Activated T-cell treated with anti-CD3 and anti-CD28 coated beads, Interleukin-2, amount 50 U/mL, for 72 hours (primary cell): ENCODE measurements around the gene COL6A1. TPM values are rescaled to one million over a fixed set of nuclear protein-coding genes. Genes with fewer than 3 reads are reported as not detected.

ENCODE experiments used
- ATAC-seq, 2 donors: fragments of 150-1000 bp; cut with Tn5 transposase; replicated peaks in 1 of 2; 2 replicates each; pipeline ENCODE4 v1.10.0; 2021; ENCODE audit warnings: moderate library complexity in 2 of 2, mild to moderate bottlenecking in 1 of 2
- DNase-seq, 2 donors: peaks; one replicate each; pipeline ENCODE4 v3.0.0; 2021 to 2022; ENCODE audit warnings: mixed read lengths in 1 of 2
- H3K27ac Mint-ChIP-seq: one replicate; pipeline ENCODE4 v1.8.0; 2022; ENCODE audit warnings: mild to moderate bottlenecking, moderate library complexity, mixed read lengths
- H3K27me3 Mint-ChIP-seq: one replicate; pipeline ENCODE4 v1.8.0; 2022; ENCODE audit warnings: low read depth, mixed read lengths
- H3K36me3 Mint-ChIP-seq, 2 donors: one replicate each; pipeline ENCODE4 v1.8.0; 2022; ENCODE audit warnings: mixed read lengths in 2 of 2, mild to moderate bottlenecking in 1 of 2; ENCODE audit not compliant: insufficient read depth in 2 of 2
- H3K4me1 Mint-ChIP-seq: one replicate; pipeline ENCODE4 v1.8.0; 2022; ENCODE audit warnings: low read depth, mixed read lengths
- H3K4me3 Mint-ChIP-seq, 2 donors: one replicate each; pipeline ENCODE4 v1.8.0; 2022; ENCODE audit warnings: mild to moderate bottlenecking in 2 of 2, mixed read lengths in 2 of 2, moderate library complexity in 2 of 2
- H3K9me3 Mint-ChIP-seq, 2 donors: one replicate each; pipeline ENCODE4 v1.8.0; 2022; ENCODE audit warnings: mixed read lengths in 2 of 2
- total RNA-seq, 2 donors: library from RNA; stranded (reverse); gene quantifications; one replicate each; pipeline ENCODE4 v1.2.3, GENCODE V29; 2022

Gene COL6A1
- total RNA-seq, 2 donors from 2014 or later = 1.7 to 2.8 TPM

GRCh38 chr21:46048926-46049889, 67.6 kb downstream of the COL6A1 start:
- Mint-ChIP-seq H3K9me3 (no peaks in the 10 kb centered on the region), H3K36me3 (no peaks in the 10 kb centered on the region)
- ATAC-seq = no peak

GRCh38 chr21:46049890-46050667, 68.5 kb downstream of the COL6A1 start:
- peaks cover 6% of the 10 kb centered on the region for H3K27me3 Mint-ChIP-seq
- peaks cover 14% of the 10 kb centered on the region for H3K4me1 Mint-ChIP-seq
- no peak overlapping the region for H3K4me3 Mint-ChIP-seq
- H3K9me3 Mint-ChIP-seq = no peaks in the 10 kb centered on the region
- no peak for ATAC-seq
- H3K36me3 Mint-ChIP-seq = no peaks in the 10 kb centered on the region
- H3K27ac Mint-ChIP-seq = no peak overlapping the region
- no peak for DNase-seq

More at GRCh38 chr21:46048926-46049889, 67.6 kb downstream of the COL6A1 start:
- Mint-ChIP-seq H3K27ac (no peak overlapping the region), H3K4me3 (no peak overlapping the region), H3K4me1 (peaks cover 14% of the 10 kb centered on the region), H3K27me3 (peaks cover 6% of the 10 kb centered on the region)
- no peak for DNase-seq

GRCh38 chr21:46050668-46051378, 69.3 kb downstream of the COL6A1 start:
- H3K9me3 Mint-ChIP-seq = no peaks in the 10 kb centered on the region
- DNase-seq (no peak), ATAC-seq (no peak)
- H3K4me3 Mint-ChIP-seq = no peak overlapping the region
- no peaks in the 10 kb centered on the region for H3K36me3 Mint-ChIP-seq
- H3K27ac Mint-ChIP-seq = no peak overlapping the region
- H3K27me3 Mint-ChIP-seq = peaks cover 6% of the 10 kb centered on the region
- peaks cover 14% of the 10 kb centered on the region for H3K4me1 Mint-ChIP-seq

- Mint-ChIP-seq H3K27me3 (peaks cover 6% of the 10 kb centered on the region), H3K4me1 (peaks cover 14% of the 10 kb centered on the region), H3K27ac (no peak overlapping the region), H3K4me3 (no peak overlapping the region), H3K36me3 (no peaks in the 10 kb centered on the region), H3K9me3 (no peaks in the 10 kb centered on the region)
- no peak for DNase-seq
- ATAC-seq = no peak
Observed at GRCh38 chr21:46051379-46051770, 69.8 kb downstream of the COL6A1 start.

- peaks cover 6% of the 10 kb centered on the region for H3K27me3 Mint-ChIP-seq
- DNase-seq (no peak), ATAC-seq (no peak)
- peaks cover 15% of the 10 kb centered on the region for H3K4me1 Mint-ChIP-seq
- no peak overlapping the region for H3K27ac Mint-ChIP-seq
- no peaks in the 10 kb centered on the region for H3K36me3 Mint-ChIP-seq
- H3K9me3 Mint-ChIP-seq = no peaks in the 10 kb centered on the region
- no peak overlapping the region for H3K4me3 Mint-ChIP-seq
Observed at GRCh38 chr21:46051821-46052675, 70.5 kb downstream of the COL6A1 start.

GRCh38 chr21:46052703-46053651, 71.4 kb downstream of the COL6A1 start:
- H3K27ac Mint-ChIP-seq = peak overlapping the region; percentile 54
- ATAC-seq (peak; percentile 74 to 80), DNase-seq (peak; percentile 38 to 64)
- peaks cover 12% of the 10 kb centered on the region for H3K27me3 Mint-ChIP-seq
- H3K4me3 Mint-ChIP-seq = no peak overlapping the region
- H3K36me3 Mint-ChIP-seq = no peaks in the 10 kb centered on the region
- peaks cover 25% of the 10 kb centered on the region for H3K4me1 Mint-ChIP-seq
- no peaks in the 10 kb centered on the region for H3K9me3 Mint-ChIP-seq

- DNase-seq = no peak
- peak overlapping the region in 1 of 2 donors; percentile 29 for H3K4me3 Mint-ChIP-seq
- peaks cover 21% of the 10 kb centered on the region for H3K27me3 Mint-ChIP-seq
- peaks cover 33% of the 10 kb centered on the region for H3K4me1 Mint-ChIP-seq
- H3K9me3 Mint-ChIP-seq = peaks cover 4 to 6% of the 10 kb centered on the region in 2 donors
- H3K27ac Mint-ChIP-seq = no peak overlapping the region
- ATAC-seq = no peak
- H3K36me3 Mint-ChIP-seq = peaks cover 0 to 4% of the 10 kb centered on the region in 2 donors
Observed at GRCh38 chr21:46054031-46054430, 72.5 kb downstream of the COL6A1 start.

GRCh38 chr21:46054451-46054881, 72.9 kb downstream of the COL6A1 start:
- ATAC-seq = no peak
- DNase-seq = no peak
- no peak overlapping the region for H3K27ac Mint-ChIP-seq
- peaks cover 6 to 8% of the 10 kb centered on the region in 2 donors for H3K9me3 Mint-ChIP-seq
- no peak overlapping the region for H3K4me3 Mint-ChIP-seq
- H3K27me3 Mint-ChIP-seq = peaks cover 26% of the 10 kb centered on the region
- peaks cover 36% of the 10 kb centered on the region for H3K4me1 Mint-ChIP-seq
- peaks cover 0 to 4% of the 10 kb centered on the region in 2 donors for H3K36me3 Mint-ChIP-seq

Other genes starting within 250 kb of the COL6A1 start
- gene COL6A2, start 116.3 kb downstream of the COL6A1 start, total RNA-seq = 10 to 100 TPM; 10.8 to 11.3 TPM
- under 1 TPM; 0.74 to 1.00 TPM for gene FTCD, start 173.8 kb downstream of the COL6A1 start, total RNA-seq
- gene SPATC1L, start 202.7 kb downstream of the COL6A1 start, total RNA-seq = 10 to 100 TPM in 1 of 2 donors, 1 to 10 TPM in 1; 2.6 to 12.9 TPM
- 10 to 100 TPM; 18.9 to 22.4 TPM for gene LSS, start 247.0 kb downstream of the COL6A1 start, total RNA-seq